Liver (tissue), 3 donors: ENCODE measurements around the gene BRAF.

Experiments
- CTCF ChIP-seq: fragments of 150-350 bp; IDR thresholded peaks from 2 replicates; pipeline ENCODE4 v1.5.1; 2017; ENCODE audit warnings: improper control_type of control experiment, low read depth, low read length; ENCODE audit not compliant: missing input control
- GABPA ChIP-seq, 2 donors: IDR thresholded peaks in 1 of 2; conservative IDR thresholded peaks in 1 of 2; 2 replicates each; pipeline ENCODE4 v1.6.1; 2016; ENCODE audit warnings: antibody characterized with exemption in 2 of 2, mild to moderate bottlenecking in 1 of 2, moderate library complexity in 1 of 2
- JUND ChIP-seq, 2 donors: IDR thresholded peaks; 2 replicates each; pipeline ENCODE4 v1.6.1; 2016; ENCODE audit warnings: antibody characterized with exemption in 2 of 2
- MAX ChIP-seq: IDR thresholded peaks from 2 replicates; pipeline ENCODE4 v1.6.1; 2016; ENCODE audit warnings: antibody characterized with exemption
- NR2F2 ChIP-seq: IDR thresholded peaks from 2 replicates; pipeline ENCODE4 v1.6.1; 2016; ENCODE audit warnings: antibody characterized with exemption
- RAD21 ChIP-seq, 2 donors: IDR thresholded peaks; 2 replicates each; pipeline ENCODE4 v1.6.1; 2016; ENCODE audit warnings: antibody characterized with exemption in 2 of 2, mild to moderate bottlenecking in 2 of 2
- REST ChIP-seq: IDR thresholded peaks from 2 replicates; pipeline ENCODE4 v1.6.1; 2016; ENCODE audit warnings: antibody characterized with exemption, mild to moderate bottlenecking
- YY1 ChIP-seq: IDR thresholded peaks from 2 replicates; pipeline ENCODE4 v1.6.1; 2016; ENCODE audit warnings: antibody characterized with exemption, mild to moderate bottlenecking
- ZBTB33 ChIP-seq: IDR thresholded peaks from 2 replicates; pipeline ENCODE4 v1.6.1; 2016; ENCODE audit warnings: antibody characterized with exemption
- donor health status: healthy.
- donor health status: healthy.

GRCh38 chr7:140681766-140682165, 243.0 kb downstream of the BRAF start:
- TF ChIP-seq CTCF (no peak), JUND (IDR thresholded peaks at IDR 0.05) (no peak), ZBTB33 (no peak), RAD21 (IDR thresholded peaks at IDR 0.05) (no peak), MAX (no peak), YY1 (no peak), REST (no peak), GABPA (IDR thresholded peaks at IDR 0.05 in 1 of 2, conservative IDR thresholded peaks at IDR 0.05 in 1 of 2) (no peak), NR2F2 (no peak)
